ENCODE measurements around the gene SAMD3.
"Not testable (repeated sequence)": the region's sequence is repeated elsewhere in the genome, so short reads cannot be mapped to it uniquely, and the experiment has no call there.

- TF ChIP-seq CTCF, POLR2A, EP300 (IDR thresholded peaks at IDR 0.05): not testable (repeated sequence)
These were observed 28.3 kb downstream of the SAMD3 start for GRCh38 chr6:130194434-130194833.
